Loucy (cell line): ENCODE results near the gene SLC11A2.
"Not testable (repeated sequence)": the region's sequence is repeated elsewhere in the genome, so short reads cannot be mapped to it uniquely, and the experiment has no call there.

Experiments
- CTCF ChIP-seq: fragments of 200-600 bp; sonication (generic); conservative IDR thresholded peaks from 2 replicates; pipeline ENCODE4 v1.5.1; 2014; ENCODE audit warnings: mild to moderate bottlenecking, antibody characterized with exemption, low read length
- EZH2phosphoT487 ChIP-seq: fragments of 200-600 bp; IDR thresholded peaks from 2 replicates; pipeline ENCODE4 v1.6.1; 2018; ENCODE audit warnings: antibody characterized with exemption, mild to moderate bottlenecking, moderate library complexity, borderline replicate concordance

- not testable (repeated sequence) for TF ChIP-seq CTCF, EZH2phosphoT487
These were observed 95.7 kb downstream of the SLC11A2 start for GRCh38 chr12:50930477-50930876.
